Neuronal stem cell (in vitro differentiated cells): ENCODE measurements around the gene TMEM82.

Experiments
- DNase-seq: peaks from one replicate; pipeline ENCODE4 v3.0.0-alpha.2; 2013; ENCODE audit warnings: low spot score
- H2AFZ ChIP-seq: one replicate; pipeline ENCODE4 v1.6.1; 2013; ENCODE audit warnings: mild to moderate bottlenecking, low read length, inconsistent platforms
- H2AK5ac ChIP-seq: 2 replicates; pipeline ENCODE4 v1.6.1; 2013; ENCODE audit warnings: low read depth, mild to moderate bottlenecking, inconsistent platforms, low read length, moderate library complexity, mixed read lengths
- H2BK120ac ChIP-seq: 2 replicates; pipeline ENCODE4 v1.6.1; 2013; ENCODE audit warnings: low read depth, mild to moderate bottlenecking, inconsistent platforms, low read length, moderate library complexity, mixed read lengths
- H2BK12ac ChIP-seq: one replicate; pipeline ENCODE4 v1.6.1; 2013; ENCODE audit warnings: low read length, inconsistent platforms
- H2BK15ac ChIP-seq: 2 replicates; pipeline ENCODE4 v1.6.1; 2013; ENCODE audit warnings: mild to moderate bottlenecking, low read length, inconsistent platforms, mixed read lengths
- H2BK5ac ChIP-seq: one replicate; pipeline ENCODE4 v1.6.1; 2013; ENCODE audit warnings: inconsistent platforms, mild to moderate bottlenecking, low read length, moderate library complexity
- H3K14ac ChIP-seq: one replicate; pipeline ENCODE4 v1.6.1; 2013; ENCODE audit warnings: low read length, inconsistent platforms
- H3K18ac ChIP-seq: 2 replicates; pipeline ENCODE4 v1.6.1; 2013; ENCODE audit warnings: low read length, inconsistent platforms
- H3K23ac ChIP-seq: 2 replicates; pipeline ENCODE4 v1.6.1; 2013; ENCODE audit warnings: low read depth, mild to moderate bottlenecking, mixed read lengths, low read length, inconsistent platforms; ENCODE audit not compliant: poor library complexity
- H3K27ac ChIP-seq: replicated peaks from 3 replicates; pipeline ENCODE4 v1.5.1; 2013; ENCODE audit warnings: low read length, inconsistent platforms
- H3K27me3 ChIP-seq, 3 experiments: 2 replicates each; pipeline ENCODE4 v1.6.1; 2013; ENCODE audit warnings: low read length in 3 of 3, mild to moderate bottlenecking in 2 of 3, inconsistent platforms in 1 of 3, low read depth in 1 of 3, mixed read lengths in 1 of 3, moderate library complexity in 1 of 3; ENCODE audit not compliant: control insufficient read depth in 3 of 3, insufficient read depth in 3 of 3
- H3K36me3 ChIP-seq, 2 donors: replicated peaks in 1 of 2; 2 replicates each; pipeline ENCODE4 v1.6.1; 2013; ENCODE audit warnings: low read length in 2 of 2; ENCODE audit not compliant: control insufficient read depth in 2 of 2, insufficient read depth in 2 of 2
- H3K4ac ChIP-seq: 2 replicates; pipeline ENCODE4 v1.6.1; 2013; ENCODE audit warnings: inconsistent platforms, mild to moderate bottlenecking, low read length, moderate library complexity
- H3K4me1 ChIP-seq, 2 donors: 1 replicate in 1 of 2; 2 replicates in 1 of 2; pipeline ENCODE4 v1.6.1; 2013; ENCODE audit warnings: low read length in 2 of 2, low read depth in 1 of 2; ENCODE audit not compliant: control insufficient read depth in 2 of 2, insufficient read depth in 1 of 2
- H3K4me2 ChIP-seq: one replicate; pipeline ENCODE4 v1.6.1; 2013; ENCODE audit warnings: mild to moderate bottlenecking, low read length, inconsistent platforms; ENCODE audit not compliant: insufficient read depth, poor library complexity, severe bottlenecking
- H3K4me3 ChIP-seq, 2 donors: 2 replicates each; pipeline ENCODE4 v1.5.1; 2013; ENCODE audit warnings: low read length in 2 of 2, mild to moderate bottlenecking in 2 of 2, inconsistent platforms in 1 of 2, moderate library complexity in 1 of 2
- H3K79me1 ChIP-seq: one replicate; pipeline ENCODE4 v1.6.1; 2013; ENCODE audit warnings: low read depth, mild to moderate bottlenecking, inconsistent platforms, low read length, moderate library complexity
- H3K9ac ChIP-seq: one replicate; pipeline ENCODE4 v1.6.1; 2013; ENCODE audit warnings: mild to moderate bottlenecking, low read depth, low read length, inconsistent platforms; ENCODE audit not compliant: poor library complexity
- H3K9me3 ChIP-seq, 2 donors: replicated peaks in 1 of 2; 2 replicates each; pipeline versions ENCODE3 to v1.6.1; 2013; ENCODE audit warnings: low read length in 2 of 2, mild to moderate bottlenecking in 2 of 2, inconsistent platforms in 1 of 2, low read depth in 1 of 2, mixed read lengths in 1 of 2, moderate library complexity in 1 of 2; ENCODE audit not compliant: control insufficient read depth in 2 of 2, insufficient read depth in 1 of 2
- H4K8ac ChIP-seq: one replicate; pipeline ENCODE4 v1.6.1; 2013; ENCODE audit warnings: low read depth, mild to moderate bottlenecking, inconsistent platforms, low read length, moderate library complexity
- H4K91ac ChIP-seq: one replicate; pipeline ENCODE4 v1.6.1; 2013; ENCODE audit warnings: low read length, low read depth, mild to moderate bottlenecking, inconsistent platforms; ENCODE audit not compliant: poor library complexity
- whole genome bisulfite sequencing, 2 donors: extraction: QIAGEN DNeasy Blood & Tissue Kit; methylation state at CpG; one replicate each; pipeline ENCODE4 v1.1.7; 2013; ENCODE audit warnings: missing lambda C conversion rate in 2 of 2, mixed read lengths in 1 of 2; ENCODE audit not compliant: insufficient read length in 2 of 2, insufficient replicate concordance in 1 of 2; ENCODE audit errors: extremely low coverage in 2 of 2; 5-methylcytosine and 5-hydroxymethylcytosine counted together

The TMEM82 gene

DNA sequence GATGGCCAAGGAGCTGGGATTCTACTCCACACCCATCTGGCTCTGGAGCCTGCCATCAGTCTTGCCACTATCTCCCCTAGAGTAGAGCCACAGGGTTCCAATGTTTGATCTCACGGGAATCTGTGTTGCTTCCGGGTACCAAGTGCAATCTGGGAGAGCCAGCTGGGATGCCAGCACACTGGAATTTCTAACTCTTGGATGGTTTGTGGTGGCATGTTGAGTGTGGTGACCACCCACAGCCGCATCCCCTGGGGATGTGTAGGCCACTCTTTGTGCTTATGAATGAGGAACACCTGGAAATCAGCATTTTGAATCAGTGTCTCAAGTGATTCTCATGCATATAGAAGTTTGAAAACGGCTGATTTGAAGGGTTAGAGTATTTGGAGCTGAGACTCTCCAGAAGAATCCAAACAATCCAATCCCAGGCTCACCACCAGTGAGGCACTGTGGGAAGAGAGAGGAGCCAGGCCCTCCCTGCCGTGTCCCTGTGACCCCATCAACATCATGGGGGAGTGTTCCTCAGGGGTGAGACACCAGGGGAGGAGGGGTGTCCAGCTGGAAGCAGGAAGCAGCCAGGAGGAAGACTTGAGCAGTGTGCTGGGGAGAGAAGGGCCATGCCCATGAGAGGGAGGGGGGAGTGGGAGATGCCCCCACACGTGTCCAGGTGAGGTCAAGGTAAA is 29.7 kb downstream of the TMEM82 start:
- Histone ChIP-seq H3K4me1 (no peaks in the 10 kb centered on the region), H3K36me3 (peaks cover 23 to 56% of the 10 kb centered on the region in 2 donors), H3K79me1 (no peaks in the 10 kb centered on the region), H2AK5ac (no peak overlapping the region), H4K91ac (no peak overlapping the region), H2AFZ (no peak overlapping the region), H2BK5ac (no peak overlapping the region), H3K4ac (no peak overlapping the region), H3K4me2 (no peak overlapping the region), H2BK120ac (no peak overlapping the region), H3K23ac (peak overlapping the region; percentile 81), H3K27me3 (no peaks in the 10 kb centered on the region), H3K14ac (no peak overlapping the region), H3K9me3 (peaks cover 0 to 2% of the 10 kb centered on the region in 2 donors), H3K9ac (no peak overlapping the region), H2BK12ac (no peak overlapping the region), H4K8ac (no peak overlapping the region), H3K27ac (no peak overlapping the region), H2BK15ac (no peak overlapping the region), H3K18ac (no peak overlapping the region), H3K4me3 (no peak overlapping the region)
- WGBS, 2 donors, result no CpG with 5 or more reads among the region's 6 CpGs
- no peak for DNase-seq

GRCh38 chr1:15775706-15776105 is 33.4 kb downstream of the TMEM82 start:
- H3K14ac ChIP-seq, result no peak overlapping the region

DNA sequence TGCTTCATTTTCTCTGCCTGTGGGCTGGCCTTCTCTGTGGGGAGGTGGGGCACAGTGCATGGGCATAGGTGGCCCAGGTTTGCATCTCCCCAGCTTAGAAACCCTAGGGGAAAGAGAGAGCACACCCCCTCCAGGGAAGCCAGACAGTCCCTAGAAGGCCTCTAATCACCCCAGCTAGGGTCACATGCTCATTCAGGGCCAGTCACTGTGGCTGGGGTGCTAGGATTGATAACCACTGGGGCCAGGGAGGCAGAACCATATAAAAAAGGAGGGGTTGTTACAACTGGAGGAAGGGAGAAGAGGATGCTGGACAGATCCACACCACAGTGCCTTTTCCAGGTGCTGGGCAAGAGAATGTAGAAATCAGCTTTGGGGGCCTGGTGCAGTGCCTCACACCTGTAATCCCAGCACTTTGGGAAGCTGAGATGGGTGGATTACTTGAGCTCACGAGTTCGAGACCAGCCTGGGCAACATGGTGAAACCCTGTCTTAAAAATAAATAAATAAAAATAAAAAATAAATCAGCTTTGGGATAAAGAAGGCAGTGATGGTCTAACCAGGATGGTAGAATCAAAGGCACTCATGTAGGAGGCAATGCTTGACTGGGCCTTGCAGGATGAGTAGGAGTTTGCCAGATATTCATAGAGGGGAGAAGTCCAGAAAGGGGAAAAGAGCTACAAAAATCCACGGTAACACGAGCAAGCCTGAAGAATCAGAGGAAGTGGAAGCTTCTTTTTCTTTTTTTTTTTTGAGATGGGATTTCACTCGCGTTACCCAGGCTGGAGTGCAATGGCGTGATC is 35.8 kb downstream of the TMEM82 start:
- H3K27ac ChIP-seq, result no peak overlapping the region
- no peak overlapping the region for H3K4me3 ChIP-seq
- H3K9ac ChIP-seq, result no peak overlapping the region
- DNase-seq, result no peak
- H2BK120ac ChIP-seq, result no peak overlapping the region
- no peak overlapping the region for H3K4ac ChIP-seq
- no peak overlapping the region for H2AK5ac ChIP-seq
- no peaks in the 10 kb centered on the region for H3K27me3 ChIP-seq
- no peak overlapping the region for H3K4me2 ChIP-seq
- no peak overlapping the region for H2BK5ac ChIP-seq
- H3K79me1 ChIP-seq, result no peaks in the 10 kb centered on the region
- H3K36me3 ChIP-seq, result peaks cover 11 to 48% of the 10 kb centered on the region in 2 donors
- no CpG with 5 or more reads among the region's 7 CpGs for WGBS, 2 donors
- no peaks in the 10 kb centered on the region for H3K4me1 ChIP-seq
- H3K9me3 ChIP-seq, result peaks cover 0 to 2% of the 10 kb centered on the region in 2 donors
- no peak overlapping the region for H3K23ac ChIP-seq
- H2BK12ac ChIP-seq, result no peak overlapping the region
- H3K18ac ChIP-seq, result no peak overlapping the region
- no peak overlapping the region for H4K8ac ChIP-seq
- no peak overlapping the region for H2BK15ac ChIP-seq
- H4K91ac ChIP-seq, result no peak overlapping the region
- H3K14ac ChIP-seq, result no peak overlapping the region
- H2AFZ ChIP-seq, result no peak overlapping the region

More at GRCh38 chr1:15775706-15776105, 33.4 kb downstream of the TMEM82 start:
- Histone ChIP-seq H2BK5ac (no peak overlapping the region), H2BK15ac (no peak overlapping the region), H3K23ac (no peak overlapping the region), H2BK120ac (no peak overlapping the region), H3K79me1 (no peaks in the 10 kb centered on the region), H3K4me1 (no peaks in the 10 kb centered on the region), H3K27me3 (no peaks in the 10 kb centered on the region), H3K9me3 (peaks cover 0 to 2% of the 10 kb centered on the region in 2 donors), H2AK5ac (no peak overlapping the region), H3K18ac (no peak overlapping the region), H3K9ac (no peak overlapping the region), H3K4ac (no peak overlapping the region), H3K4me2 (no peak overlapping the region), H2AFZ (no peak overlapping the region), H2BK12ac (no peak overlapping the region), H4K8ac (no peak overlapping the region), H3K4me3 (no peak overlapping the region), H3K36me3 (peaks cover 13 to 55% of the 10 kb centered on the region in 2 donors), H3K27ac (no peak overlapping the region), H4K91ac (no peak overlapping the region)
- no CpG with 5 or more reads among the region's 2 CpGs for WGBS, 2 donors
- DNase-seq, result no peak

- Histone ChIP-seq H3K36me3 (peaks cover 8 to 20% of the 10 kb centered on the region in 2 donors), H4K91ac (no peak overlapping the region), H3K9ac (no peak overlapping the region), H2AFZ (no peak overlapping the region), H3K23ac (peak overlapping the region; percentile 85), H3K9me3 (no peaks in the 10 kb centered on the region), H3K4me2 (no peak overlapping the region), H3K4me3 (no peak overlapping the region), H3K27ac (no peak overlapping the region), H3K79me1 (no peaks in the 10 kb centered on the region), H3K27me3 (no peaks in the 10 kb centered on the region), H2BK5ac (no peak overlapping the region), H2AK5ac (no peak overlapping the region), H2BK12ac (no peak overlapping the region), H3K14ac (no peak overlapping the region), H2BK120ac (no peak overlapping the region), H3K4ac (no peak overlapping the region), H2BK15ac (no peak overlapping the region), H3K18ac (no peak overlapping the region), H3K4me1 (peaks cover 0 to 4% of the 10 kb centered on the region in 2 donors), H4K8ac (no peak overlapping the region)
- WGBS, 2 donors, result no CpG with 5 or more reads among the region's 8 CpGs
- no peak for DNase-seq
Observed at GRCh38 chr1:15785683-15786082, 43.4 kb downstream of the TMEM82 start.
